HFF-Myc (cell line): Measurements from ENCODE around the gene CCDC82.
A peak's percentile ranks its signal among the peaks of the same experiment; 100 is the strongest.
"Not testable (repeated sequence)": the region's sequence is repeated elsewhere in the genome, so short reads cannot be mapped to it uniquely, and the experiment has no call there.

Experiments
- DNase-seq: peaks from one replicate; pipeline ENCODE4 v3.0.0-alpha.2; 2011; ENCODE audit warnings: low read depth; ENCODE audit errors: extremely low read depth
- H3K4me3 ChIP-seq: replicated peaks from 2 replicates; pipeline ENCODE4 v1.5.1; 2011; ENCODE audit warnings: low read depth, mild to moderate bottlenecking, control low read depth, low read length
- CTCF ChIP-seq: IDR thresholded peaks from 2 replicates; pipeline ENCODE4 v1.5.1; 2012; ENCODE audit warnings: mild to moderate bottlenecking, low read depth, low read length, control low read depth; ENCODE audit errors: missing control alignments

Gene CCDC82

GRCh38 chr11:96389720-96390487, at the start of gene CCDC82, which contains the start of gene JRKL:
Gene CCDC82, minus strand, starts transcription at chr11:96389912. Its CDS starts 5,165 bp downstream, at chr11:96384747.
Gene JRKL, plus strand, starts transcription at chr11:96390013. Its CDS starts 637 bp downstream, at chr11:96390650.
- TF ChIP-seq CTCF = no peak

GRCh38 chr11:96432654-96433053, 42.9 kb upstream of the CCDC82 start:
- not testable (repeated sequence) for H3K4me3 ChIP-seq, DNase-seq

More at GRCh38 chr11:96389720-96390487, at the start of gene CCDC82, which contains the start of gene JRKL:
- DNase-seq = peak; percentile 73
- H3K4me3 ChIP-seq = peak within 1 kb of the TSS; percentile 72

- no peak overlapping the region for H3K4me3 ChIP-seq
- no peak for DNase-seq
- no peak for TF ChIP-seq CTCF
Observed at GRCh38 chr11:96430668-96431067, 41.0 kb upstream of the CCDC82 start.

GRCh38 chr11:96424693-96425092, 35.0 kb upstream of the CCDC82 start:
- H3K4me3 ChIP-seq = no peak overlapping the region
- no peak for TF ChIP-seq CTCF
- DNase-seq = peak; percentile 27

- DNase-seq = no peak
- H3K4me3 ChIP-seq = no peak overlapping the region
- no peak for TF ChIP-seq CTCF
Observed at GRCh38 chr11:96413408-96413807, 23.7 kb upstream of the CCDC82 start.

- no peak for TF ChIP-seq CTCF
Observed at GRCh38 chr11:96412761-96413381, 23.2 kb upstream of the CCDC82 start.

GRCh38 chr11:96411412-96411811, 21.7 kb upstream of the CCDC82 start:
- H3K4me3 ChIP-seq, DNase-seq: not testable (repeated sequence)

More at GRCh38 chr11:96412761-96413381, 23.2 kb upstream of the CCDC82 start:
- H3K4me3 ChIP-seq = no peak overlapping the region
- no peak for DNase-seq
